TTC549 (cell line): ENCODE results near the gene ODF2L.

Source experiments
- FAIRE-seq: peaks from 2 replicates; lab custom pipeline; 2012; peaks lifted over from hg19 to GRCh38; lab: Jason Lieb, UNC

Gene ODF2L

GRCh38 chr1:86395751-86396497 lies at the start of gene ODF2L:
ODF2L (minus strand) TSS chr1:86396323; CDS start chr1:86387027, 9,296 bp downstream.
- FAIRE-seq, result peak; percentile 84

- no peak for FAIRE-seq
Observed at GRCh38 chr1:86445919-86446318, 49.8 kb upstream of the ODF2L start.

GRCh38 chr1:86441997-86442396 lies 45.9 kb upstream of the ODF2L start:
- no peak for FAIRE-seq

GRCh38 chr1:86441581-86441980 lies 45.5 kb upstream of the ODF2L start:
- no peak for FAIRE-seq

- no peak for FAIRE-seq
Observed at GRCh38 chr1:86436041-86436440, 39.9 kb upstream of the ODF2L start.

- FAIRE-seq, result no peak
Observed at GRCh38 chr1:86435327-86435726, 39.2 kb upstream of the ODF2L start.

- FAIRE-seq, result no peak
Observed at GRCh38 chr1:86434059-86434458, 37.9 kb upstream of the ODF2L start.

GRCh38 chr1:86430376-86430775 lies 34.3 kb upstream of the ODF2L start:
- no peak for FAIRE-seq

- FAIRE-seq, result no peak
Observed at GRCh38 chr1:86429835-86430234, 33.7 kb upstream of the ODF2L start.

- FAIRE-seq, result no peak
Observed at GRCh38 chr1:86429122-86429725, 33.1 kb upstream of the ODF2L start.

GRCh38 chr1:86423873-86424272 lies 27.8 kb upstream of the ODF2L start, which contains the start of gene CLCA2:
CLCA2 (plus strand) TSS chr1:86424171; CDS start chr1:86424248, 77 bp downstream.
- no peak for FAIRE-seq

- FAIRE-seq, result no peak
Observed at GRCh38 chr1:86423473-86423872, 27.4 kb upstream of the ODF2L start.

GRCh38 chr1:86421601-86422280 lies 25.6 kb upstream of the ODF2L start:
- FAIRE-seq, result no peak

GRCh38 chr1:86419277-86419903 lies 23.3 kb upstream of the ODF2L start:
- no peak for FAIRE-seq

- FAIRE-seq, result no peak
Observed at GRCh38 chr1:86416343-86416742, 20.2 kb upstream of the ODF2L start.

GRCh38 chr1:86410879-86411278 lies 14.8 kb upstream of the ODF2L start:
- no peak for FAIRE-seq

GRCh38 chr1:86409416-86410021 lies 13.4 kb upstream of the ODF2L start:
- FAIRE-seq, result no peak

GRCh38 chr1:86396498-86396890 lies 371 bp upstream of the ODF2L start:
- FAIRE-seq, result no peak

GRCh38 chr1:86394416-86394815 lies 1.7 kb downstream of the ODF2L start:
- FAIRE-seq, result no peak

GRCh38 chr1:86389307-86389706 lies 6.8 kb downstream of the ODF2L start:
- no peak for FAIRE-seq

GRCh38 chr1:86388777-86389176 lies 7.3 kb downstream of the ODF2L start:
- FAIRE-seq, result no peak

- FAIRE-seq, result no peak
Observed at GRCh38 chr1:86387916-86388627, 8.1 kb downstream of the ODF2L start.
